MM.1S (cell line): ENCODE results near the gene C1orf210.

Source experiments
- DNase-seq: peaks from one replicate; pipeline ENCODE4 v3.0.0-alpha.2; 2015
- H2AFZ ChIP-seq: fragments of 300-600 bp; sonication (generic); 2 replicates; pipeline ENCODE4 v1.6.0; 2016; ENCODE audit warnings: antibody characterized with exemption, low read length
- H3F3A ChIP-seq: fragments of 300-600 bp; sonication (generic); 2 replicates; pipeline ENCODE4 v1.6.1; 2016; ENCODE audit warnings: mild to moderate bottlenecking, antibody characterized with exemption, low read length, moderate library complexity, mixed read lengths; ENCODE audit not compliant: insufficient read depth
- H3K27ac ChIP-seq: fragments of 300-600 bp; sonication (generic); 2 replicates; pipeline ENCODE4 v1.5.1; 2016; ENCODE audit warnings: mild to moderate bottlenecking, low read length
- H3K27me3 ChIP-seq: fragments of 300-600 bp; sonication (generic); replicated peaks from 2 replicates; pipeline ENCODE4 v1.6.0; 2016; ENCODE audit warnings: low read length; ENCODE audit not compliant: insufficient read depth
- H3K36me3 ChIP-seq: fragments of 300-600 bp; sonication (generic); replicated peaks from 2 replicates; pipeline ENCODE4 v1.6.1; 2016; ENCODE audit warnings: mild to moderate bottlenecking, low read length, mixed read lengths; ENCODE audit not compliant: insufficient read depth
- H3K4me1 ChIP-seq: fragments of 300-600 bp; sonication (generic); 2 replicates; pipeline ENCODE4 v1.6.1; 2016; ENCODE audit warnings: low read length, mixed read lengths
- H3K4me2 ChIP-seq: fragments of 300-600 bp; sonication (generic); 2 replicates; pipeline ENCODE4 v1.6.0; 2016; ENCODE audit warnings: low read depth, low read length
- H3K4me3 ChIP-seq: fragments of 300-600 bp; sonication (generic); 2 replicates; pipeline ENCODE4 v1.5.1; 2016; ENCODE audit warnings: low read length, mixed read lengths
- H3K79me2 ChIP-seq: fragments of 300-600 bp; sonication (generic); 2 replicates; pipeline ENCODE4 v1.6.1; 2016; ENCODE audit warnings: mixed run types, low read length, mixed read lengths
- H3K9ac ChIP-seq: fragments of 300-600 bp; sonication (generic); 2 replicates; pipeline ENCODE4 v1.6.1; 2016; ENCODE audit warnings: low read length, mixed read lengths
- H3K9me2 ChIP-seq: fragments of 300-600 bp; sonication (generic); replicated peaks from 2 replicates; pipeline ENCODE4 v1.6.1; 2016; ENCODE audit warnings: mild to moderate bottlenecking, low read length, mixed read lengths; ENCODE audit not compliant: insufficient read depth
- H3K9me3 ChIP-seq: fragments of 300-600 bp; sonication (generic); replicated peaks from 2 replicates; pipeline ENCODE4 v1.6.1; 2016; ENCODE audit warnings: mild to moderate bottlenecking, low read length, mixed read lengths; ENCODE audit not compliant: insufficient read depth
- H4K20me1 ChIP-seq: fragments of 300-600 bp; sonication (generic); 2 replicates; pipeline ENCODE4 v1.6.1; 2016; ENCODE audit warnings: mild to moderate bottlenecking, low read length, moderate library complexity, mixed read lengths; ENCODE audit not compliant: insufficient read depth
- EZH2 ChIP-seq: fragments of 300-600 bp; sonication (generic); optimal IDR thresholded peaks from 2 replicates; pipeline ENCODE3; 2017; ENCODE audit warnings: low read depth, mild to moderate bottlenecking, antibody characterized with exemption, low read length, mixed read lengths
- EZH2phosphoT487 ChIP-seq: fragments of 300-600 bp; sonication (generic); IDR thresholded peaks from 2 replicates; pipeline ENCODE4 v1.6.1; 2018; ENCODE audit warnings: antibody characterized with exemption, low read length
- TF ChIP-seq, protein P1 (sequence below): fragments of 300-600 bp; sonication (generic); IDR thresholded peaks from 2 replicates; pipeline ENCODE4 v1.5.1; 2016; ENCODE audit warnings: antibody characterized with exemption, low read length, mixed read lengths

The C1orf210 gene

DNA sequence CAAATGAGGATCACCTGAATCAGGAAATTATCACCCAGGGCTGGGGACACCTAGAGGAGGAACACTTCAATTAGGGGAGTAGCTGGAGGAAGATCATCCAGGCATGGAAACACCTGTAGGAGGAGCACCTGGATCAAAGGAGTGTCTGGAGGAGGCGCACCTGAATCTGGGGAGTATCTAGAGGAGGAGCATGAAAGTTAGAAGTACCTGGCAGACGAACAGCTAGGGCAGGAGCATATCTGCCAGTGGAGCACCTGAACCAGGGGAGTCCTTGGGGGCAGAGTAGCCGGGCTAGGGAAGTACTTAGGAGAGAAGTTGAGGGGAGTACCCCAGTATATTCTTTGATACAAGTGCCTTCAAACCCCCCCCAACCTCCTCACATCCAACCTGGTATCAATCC is 1.3 kb downstream of the C1orf210 start:
- Histone ChIP-seq H3K4me3 (no peak overlapping the region), H3K79me2 (no peaks in the 10 kb centered on the region), H3K27ac (no peak overlapping the region), H3K36me3 (no peaks in the 10 kb centered on the region), H3K9me2 (no peaks in the 10 kb centered on the region), H3K4me2 (no peak overlapping the region), H4K20me1 (no peaks in the 10 kb centered on the region), H3K27me3 (no peaks in the 10 kb centered on the region), H3K9ac (no peak overlapping the region), H3K4me1 (no peaks in the 10 kb centered on the region), H2AFZ (no peak overlapping the region), H3F3A (no peaks in the 10 kb centered on the region), H3K9me3 (no peaks in the 10 kb centered on the region)
- no peak for TF ChIP-seq EZH2phosphoT487
- TF ChIP-seq, protein P1, sequence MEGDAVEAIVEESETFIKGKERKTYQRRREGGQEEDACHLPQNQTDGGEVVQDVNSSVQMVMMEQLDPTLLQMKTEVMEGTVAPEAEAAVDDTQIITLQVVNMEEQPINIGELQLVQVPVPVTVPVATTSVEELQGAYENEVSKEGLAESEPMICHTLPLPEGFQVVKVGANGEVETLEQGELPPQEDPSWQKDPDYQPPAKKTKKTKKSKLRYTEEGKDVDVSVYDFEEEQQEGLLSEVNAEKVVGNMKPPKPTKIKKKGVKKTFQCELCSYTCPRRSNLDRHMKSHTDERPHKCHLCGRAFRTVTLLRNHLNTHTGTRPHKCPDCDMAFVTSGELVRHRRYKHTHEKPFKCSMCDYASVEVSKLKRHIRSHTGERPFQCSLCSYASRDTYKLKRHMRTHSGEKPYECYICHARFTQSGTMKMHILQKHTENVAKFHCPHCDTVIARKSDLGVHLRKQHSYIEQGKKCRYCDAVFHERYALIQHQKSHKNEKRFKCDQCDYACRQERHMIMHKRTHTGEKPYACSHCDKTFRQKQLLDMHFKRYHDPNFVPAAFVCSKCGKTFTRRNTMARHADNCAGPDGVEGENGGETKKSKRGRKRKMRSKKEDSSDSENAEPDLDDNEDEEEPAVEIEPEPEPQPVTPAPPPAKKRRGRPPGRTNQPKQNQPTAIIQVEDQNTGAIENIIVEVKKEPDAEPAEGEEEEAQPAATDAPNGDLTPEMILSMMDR, result no peak
- no peak for TF ChIP-seq EZH2
- DNase-seq, result no peak

DNA sequence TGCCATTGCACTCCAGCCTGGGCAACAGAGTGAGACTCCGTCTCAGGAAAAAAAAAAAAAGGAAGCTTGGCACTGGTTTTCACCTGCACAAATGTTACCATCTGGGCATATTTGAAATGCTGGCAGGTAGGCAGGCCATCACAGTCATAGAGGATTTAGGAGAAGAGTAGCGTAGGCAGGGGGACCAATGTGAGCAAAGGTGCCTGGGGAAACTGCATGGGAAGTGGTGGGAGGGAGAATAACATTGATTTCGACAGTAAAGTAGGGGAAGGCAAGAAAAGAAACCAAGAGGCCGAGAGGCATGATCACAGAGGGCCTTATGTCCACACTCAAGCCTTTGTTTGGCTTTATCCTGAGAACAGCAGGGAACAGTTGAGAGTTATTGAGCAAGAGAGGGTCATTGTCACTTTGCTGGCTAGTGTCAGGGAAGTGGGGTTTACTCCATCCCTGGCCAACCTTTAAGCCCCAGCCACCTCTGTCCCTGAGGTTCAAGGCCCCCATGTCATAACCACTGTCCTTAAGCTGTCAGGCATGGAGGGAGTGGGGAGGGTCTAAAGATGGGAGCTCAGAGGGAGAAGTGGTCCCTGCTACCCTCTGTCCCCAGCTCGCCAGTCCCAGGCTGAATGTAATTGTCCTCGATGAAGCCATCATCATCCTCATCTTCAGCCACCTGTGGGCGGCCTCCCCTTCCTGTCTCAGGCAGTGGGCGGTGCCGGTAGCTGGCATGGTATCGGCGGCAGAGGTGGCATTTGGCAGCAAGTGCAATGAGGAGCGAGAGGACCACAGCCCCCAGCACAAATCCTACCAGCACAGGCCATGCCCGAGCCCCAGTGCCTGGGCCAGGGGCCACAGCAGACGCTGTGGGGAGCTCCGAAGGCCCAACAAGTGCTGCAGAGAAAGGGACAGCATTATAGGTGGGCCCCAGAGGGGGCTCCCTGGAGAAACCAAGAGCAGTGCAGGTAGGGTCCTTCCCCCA is 2.9 kb downstream of the C1orf210 start:
- Histone ChIP-seq H3K9me2 (no peaks in the 10 kb centered on the region), H3K27me3 (no peaks in the 10 kb centered on the region), H3K36me3 (no peaks in the 10 kb centered on the region), H2AFZ (no peak overlapping the region), H3K79me2 (no peaks in the 10 kb centered on the region), H4K20me1 (no peaks in the 10 kb centered on the region), H3K9me3 (no peaks in the 10 kb centered on the region), H3K4me2 (no peak overlapping the region), H3K4me1 (no peaks in the 10 kb centered on the region), H3F3A (no peaks in the 10 kb centered on the region), H3K4me3 (no peak overlapping the region), H3K9ac (no peak overlapping the region), H3K27ac (no peak overlapping the region)
- TF ChIP-seq, protein P1, result no peak
- TF ChIP-seq EZH2, result no peak
- DNase-seq, result no peak

DNA sequence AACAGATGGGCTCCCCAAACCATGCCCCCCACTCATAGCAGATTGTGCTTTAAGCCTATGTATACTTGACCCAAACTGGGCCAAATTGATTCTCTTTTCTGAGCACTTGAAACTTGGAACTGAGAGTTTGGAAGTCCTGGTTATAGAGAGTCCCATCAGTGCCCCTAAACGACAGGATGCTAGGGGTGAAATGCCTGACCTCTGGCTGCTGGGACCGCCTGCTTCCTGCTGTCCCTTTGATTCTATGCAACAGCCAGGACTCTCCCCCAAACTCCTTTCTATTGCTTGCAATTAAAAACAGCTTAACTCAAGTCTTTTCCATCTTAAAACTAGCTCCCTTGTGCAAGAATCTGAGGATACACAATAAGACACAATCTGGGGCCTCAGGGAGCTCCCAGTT is 4.7 kb downstream of the C1orf210 start:
- Histone ChIP-seq H4K20me1 (no peaks in the 10 kb centered on the region), H3F3A (no peaks in the 10 kb centered on the region), H3K4me2 (no peak overlapping the region), H3K9me2 (no peaks in the 10 kb centered on the region), H2AFZ (no peak overlapping the region), H3K27me3 (no peaks in the 10 kb centered on the region), H3K36me3 (no peaks in the 10 kb centered on the region), H3K9ac (no peak overlapping the region), H3K27ac (no peak overlapping the region), H3K9me3 (no peaks in the 10 kb centered on the region), H3K4me3 (no peak overlapping the region), H3K79me2 (no peaks in the 10 kb centered on the region), H3K4me1 (no peaks in the 10 kb centered on the region)
- DNase-seq, result no peak
- TF ChIP-seq EZH2 (no peak), EZH2phosphoT487 (no peak)
- TF ChIP-seq, protein P1, result no peak
